K562 (cell line): ENCODE results near the gene ACSF3. TPM values are rescaled to one million over a fixed set of nuclear protein-coding genes. Genes with fewer than 3 reads are reported as not detected.

Experiments used
- ATAC-seq: fragments of 200-7000 bp; cut with Tn5 transposase; 3 replicates; pipeline ENCODE4 v1.9.1; 2020; ENCODE audit warnings: moderate library complexity
- BruUV-seq: library from RNA; stranded (reverse); fragments of 400-500 nt; replicated peaks from 2 replicates; lab custom pipeline; 2021; lab: Mats Ljungman, UMichigan
- CTCF ChIA-PET: fragments of 300-600 bp; formaldehyde crosslinking; extraction: SDS; loops from one replicate; lab custom pipeline; 2021; ENCODE audit warnings: low intra/inter-chr PET ratio; lab: Yijun Ruan, JAX
- POLR2A ChIA-PET: fragments of 300-600, 350-650 bp; sonication (Branson Sonifier 250); formaldehyde crosslinking; extraction: SDS; loops from one replicate; lab custom pipeline; 2021; ENCODE audit warnings: antibody characterized with exemption, inconsistent platforms; lab: Yijun Ruan, JAX
- DNase-seq, 4 experiments: peaks; one replicate each; pipeline versions ENCODE4 v3.0.0 to v3.0.0-alpha.2; 2011 to 2018; ENCODE audit warnings: low spot score in 3 of 4, mixed read lengths in 3 of 4; ENCODE audit errors: extremely low read depth in 1 of 4
- FAIRE-seq: peaks from 2 replicates; lab custom pipeline; 2011; peaks lifted over from hg19 to GRCh38; lab: Jason Lieb, UNC
- H2AFZ ChIP-seq: 2 replicates; pipeline ENCODE4 v1.6.0; 2011; ENCODE audit warnings: low read depth, low read length, control low read depth, inconsistent platforms
- H3K27ac ChIP-seq: fragments of 200-600 bp; 3 replicates; pipeline ENCODE4 v1.8.0; 2011; ENCODE audit warnings: low read depth, mild to moderate bottlenecking, control low read depth, inconsistent platforms, low read length, moderate library complexity, mixed read lengths; ENCODE audit errors: extremely low read depth
- H3K27me3 ChIP-seq, 2 experiments: fragments of 300-600 bp in 1 of 2; 2 replicates in 1 of 2; 3 replicates in 1 of 2; pipeline versions ENCODE4 v1.6.0 to v1.8.0; 2011; ENCODE audit warnings: inconsistent platforms in 2 of 2, low read length in 2 of 2, mild to moderate bottlenecking in 1 of 2, mixed read lengths in 1 of 2, moderate library complexity in 1 of 2; ENCODE audit not compliant: control insufficient read depth in 2 of 2, insufficient read depth in 2 of 2
- H3K36me3 ChIP-seq: fragments of 300-600 bp; 3 replicates; pipeline ENCODE4 v1.8.0; 2011; ENCODE audit warnings: mild to moderate bottlenecking, low read length, inconsistent platforms; ENCODE audit not compliant: control insufficient read depth, insufficient read depth
- H3K4me1 ChIP-seq, 2 experiments: fragments of 200-600 bp in 1 of 2; replicated peaks in 1 of 2; 2 replicates in 1 of 2; 3 replicates in 1 of 2; pipeline versions ENCODE4 v1.5.1 to v1.8.0; 2011; ENCODE audit warnings: inconsistent platforms in 2 of 2, low read length in 2 of 2, mild to moderate bottlenecking in 1 of 2, mixed read lengths in 1 of 2, moderate library complexity in 1 of 2; ENCODE audit not compliant: control insufficient read depth in 2 of 2, insufficient read depth in 2 of 2
- H3K4me2 ChIP-seq: 2 replicates; pipeline ENCODE4 v1.6.1; 2011; ENCODE audit warnings: low read length, control low read depth, inconsistent platforms, mixed read lengths; ENCODE audit not compliant: insufficient read depth
- H3K4me3 ChIP-seq: fragments of 200-600 bp; sonication (generic), shearing (Covaris generic); 2 replicates; pipeline ENCODE4 v1.5.1; 2016; ENCODE audit warnings: control low read depth, inconsistent platforms
- H3K79me2 ChIP-seq: fragments of 200-600 bp; 3 replicates; pipeline ENCODE4 v1.8.0; 2011; ENCODE audit warnings: low read length, inconsistent platforms; ENCODE audit not compliant: control insufficient read depth, insufficient read depth
- H3K9ac ChIP-seq, 2 experiments: 2 replicates each; pipeline versions ENCODE4 v1.6.0 to v1.6.1; 2011; ENCODE audit warnings: low read depth in 2 of 2, low read length in 2 of 2, control low read depth in 1 of 2, inconsistent platforms in 1 of 2, mild to moderate bottlenecking in 1 of 2, mixed read lengths in 1 of 2; ENCODE audit not compliant: insufficient read depth in 1 of 2
- H3K9me1 ChIP-seq: one replicate; pipeline ENCODE4 v1.6.0; 2011; ENCODE audit warnings: inconsistent platforms, mild to moderate bottlenecking, low read length, moderate library complexity; ENCODE audit not compliant: control insufficient read depth, insufficient read depth
- H3K9me3 ChIP-seq: replicated peaks from 2 replicates; pipeline ENCODE4 v1.5.1; 2011; ENCODE audit warnings: low read depth, low read length, inconsistent platforms; ENCODE audit not compliant: control insufficient read depth, insufficient read depth
- H4K20me1 ChIP-seq: replicated peaks from 2 replicates; pipeline ENCODE4 v1.6.1; 2011; ENCODE audit warnings: low read length, inconsistent platforms, mixed read lengths; ENCODE audit not compliant: control insufficient read depth, insufficient read depth
- DACH1 ChIP-seq: fragments of 450-650 bp; IDR thresholded peaks from 2 replicates; pipeline ENCODE4 v1.6.1; 2018; ENCODE audit not compliant: partially characterized antibody
- FOXP4 ChIP-seq: sonication (generic); formaldehyde crosslinking; IDR thresholded peaks from 2 replicates; pipeline ENCODE4 v1.8.0; 2022; ENCODE audit warnings: mild to moderate bottlenecking, missing genetic modification reagents, borderline replicate concordance
- VEZF1 ChIP-seq: fragments of 200-800 bp; sonication (Bioruptor generic); IDR thresholded peaks from 2 replicates; pipeline ENCODE4 v1.6.1; 2017; ENCODE audit warnings: missing genetic modification characterization, missing compliant biosample characterization
- ZC3H11A ChIP-seq: IDR thresholded peaks from 2 replicates; pipeline ENCODE4 v1.6.1; 2012; ENCODE audit warnings: low read depth, low read length, improper control_type of control experiment
- ZNF263 ChIP-seq: sonication (generic); formaldehyde crosslinking; IDR thresholded peaks from 2 replicates; pipeline ENCODE4 v1.8.0; 2022; ENCODE audit warnings: mild to moderate bottlenecking, missing genetic modification reagents, borderline replicate concordance
- WGBS: fragments of 100-300 bp; shearing (Covaris generic); methylation state at CpG from one replicate; pipeline ENCODE4 v1.1.6; 2016; ENCODE audit warnings: low coverage, mixed read lengths; ENCODE audit not compliant: insufficient coverage; ENCODE audit errors: missing lambda C conversion rate; 5-methylcytosine and 5-hydroxymethylcytosine counted together
- in situ Hi-C: fragments of 300-500 bp; cut with MboI; formaldehyde crosslinking; loops from 4 replicates; pipeline ENCODE4 v1.15.0; 2018; ENCODE audit warnings: inconsistent platforms, mixed read lengths
- intact Hi-C: fragments of 100-400 bp; cut with micrococcal nuclease; formaldehyde crosslinking; loops from 2 replicates; pipeline ENCODE4 v1.14.2; 2022
- polyA plus RNA-seq, 8 experiments: library from polyadenylated mRNA; depleted of rRNA in 4 of 8; stranded (reverse) in 5 of 8; unstranded in 3 of 8; fragments of >200 nt; fragmentation: Nextera tagmentation in 2 of 8; fragmentation: Illumina TruSeq in 1 of 8; extraction: Ambion mirVana in 2 of 8; extraction: Trizol in 1 of 8; gene quantifications; 2 replicates each; pipeline versions ENCODE4 v1.2.1 to v1.2.3, GENCODE V29; 2011 to 2014; ENCODE audit warnings: inconsistent platforms in 1 of 8, missing spikeins in 1 of 8
- total RNA-seq, 7 experiments: library from RNA; depleted of rRNA in 6 of 7; stranded (reverse); fragments of >200 nt in 6 of 7; fragmentation: Illumina TruSeq in 2 of 7; extraction: Trizol in 2 of 7; gene quantifications; 2 replicates each; pipeline versions ENCODE4 v1.2.1 to v1.2.3, GENCODE V29; 2011 to 2021; ENCODE audit warnings: low replicate concordance in 1 of 7

Gene ACSF3
- total and polyA plus RNA-seq, 9 of the 15 experiments (the other 6 are each of a cell fraction or from before 2014, with no cell fraction given), result 0.77 to 32.8 (median 14.7) TPM

GRCh38 chr16:89147085-89147817 lies 53.6 kb downstream of the ACSF3 start:
- CTCF ChIA-PET, result no interaction called here
- Histone ChIP-seq H3K27me3 (no peaks in the 10 kb centered on the region), H3K27ac (no peak overlapping the region), H3K4me1 (peaks cover 0 to 11% of the 10 kb centered on the region in 2 experiments; a peak in 2 of 5 replicates), H3K9me1 (no peaks in the 10 kb centered on the region), H2AFZ (no peak overlapping the region), H4K20me1 (no peaks in the 10 kb centered on the region), H3K4me2 (no peak overlapping the region), H3K36me3 (peaks cover 48% of the 10 kb centered on the region; the same call in 2 of the 3 replicates), H3K9ac (no peak overlapping the region), H3K79me2 (no peaks in the 10 kb centered on the region), H3K4me3 (no peak overlapping the region), H3K9me3 (peaks cover 5% of the 10 kb centered on the region)
- POLR2A ChIA-PET, result interaction anchor here (0.5 kb wide), 1 partner anchor 322 kb away, joined by 3 read pairs; no protein-coding TSS in a partner anchor
- no peak for FAIRE-seq
- in situ Hi-C loops, result no loop called here
- TF ChIP-seq VEZF1 (peak; percentile 29; the same call in 1 of the 2 replicates), DACH1 (no peak), ZC3H11A (no peak), ZNF263 (CRISPR knock-in tag) (peak; percentile 84), FOXP4 (CRISPR knock-in tag) (no peak)
- 84% methylated on average over 6 of the region's 11 CpGs for WGBS
- no TSS peak for BruUV-seq
- intact Hi-C loops, result no loop called here
- peak; percentile 53 to 74 (median 68) for DNase-seq
- no peak; the same call in 2 of the 3 replicates for ATAC-seq
